ENCODE results near the gene MTUS2. TPM values are rescaled to one million over a fixed set of nuclear protein-coding genes. Genes with fewer than 3 reads are reported as not detected.

Gene MTUS2
- under 0.01 and 0.21 TPM in 2 replicates for total RNA-seq (2014; rRNA removed; shearing (Covaris generic))

GRCh38 chr13:28820099-28821051 is at the start of gene MTUS2:
TSS of gene MTUS2 (plus strand) at chr13:28820339.
- peak; percentile 11 for DNase-seq (ENCODE audit: low read depth)

- no peak for DNase-seq (ENCODE audit: low read depth)
These were observed 41.6 kb upstream of the MTUS2 start for GRCh38 chr13:28778308-28779215.

GRCh38 chr13:28792992-28793391 is 27.1 kb upstream of the MTUS2 start:
- DNase-seq (ENCODE audit: low read depth) = peak; percentile 14

GRCh38 chr13:28794396-28794795 is 25.7 kb upstream of the MTUS2 start:
- no peak for DNase-seq (ENCODE audit: low read depth)

- DNase-seq (ENCODE audit: low read depth) = no peak
These were observed 23.2 kb upstream of the MTUS2 start for GRCh38 chr13:28796938-28797257.

GRCh38 chr13:28805193-28805819 is 14.8 kb upstream of the MTUS2 start:
- peak; percentile 29 for DNase-seq (ENCODE audit: low read depth)

GRCh38 chr13:28817204-28817603 is 2.9 kb upstream of the MTUS2 start:
- no peak for DNase-seq (ENCODE audit: low read depth)

- peak; percentile 25 for DNase-seq (ENCODE audit: low read depth)
These were observed 951 bp upstream of the MTUS2 start for GRCh38 chr13:28819046-28819730.

GRCh38 chr13:28819735-28820098 is 422 bp upstream of the MTUS2 start:
- peak; percentile 64 for DNase-seq (ENCODE audit: low read depth)

- DNase-seq (ENCODE audit: low read depth) = no peak
These were observed 2.0 kb downstream of the MTUS2 start for GRCh38 chr13:28822151-28822550.

- no peak for DNase-seq (ENCODE audit: low read depth)
These were observed 2.7 kb downstream of the MTUS2 start for GRCh38 chr13:28822801-28823200.

- no peak for DNase-seq (ENCODE audit: low read depth)
These were observed 5.2 kb downstream of the MTUS2 start for GRCh38 chr13:28825379-28825778.

GRCh38 chr13:28826368-28826767 is 6.2 kb downstream of the MTUS2 start:
- no peak for DNase-seq (ENCODE audit: low read depth)

- DNase-seq (ENCODE audit: low read depth) = no peak
These were observed 10.4 kb downstream of the MTUS2 start for GRCh38 chr13:28830580-28830979.

GRCh38 chr13:28831117-28831516 is 11.0 kb downstream of the MTUS2 start:
- no peak for DNase-seq (ENCODE audit: low read depth)

- no peak for DNase-seq (ENCODE audit: low read depth)
These were observed 17.0 kb downstream of the MTUS2 start for GRCh38 chr13:28837111-28837510.

- DNase-seq (ENCODE audit: low read depth) = no peak
These were observed 23.5 kb downstream of the MTUS2 start for GRCh38 chr13:28843639-28844038.

- no peak for DNase-seq (ENCODE audit: low read depth)
These were observed 29.3 kb downstream of the MTUS2 start for GRCh38 chr13:28849441-28849840.

- no peak for DNase-seq (ENCODE audit: low read depth)
These were observed 30.1 kb downstream of the MTUS2 start for GRCh38 chr13:28850226-28850625.

- DNase-seq (ENCODE audit: low read depth) = no peak
These were observed 31.3 kb downstream of the MTUS2 start for GRCh38 chr13:28851422-28851821.

GRCh38 chr13:28854657-28855056 is 34.5 kb downstream of the MTUS2 start:
- DNase-seq (ENCODE audit: low read depth) = no peak

- no peak for DNase-seq (ENCODE audit: low read depth)
These were observed 36.1 kb downstream of the MTUS2 start for GRCh38 chr13:28856287-28856686.

Data from Daoy (cell line).